Daoy (cell line): ENCODE results near the gene DGKD. TPM values are rescaled to one million over a fixed set of nuclear protein-coding genes. Genes with fewer than 3 reads are reported as not detected.

Experiments
- DNase-seq: peaks from one replicate; pipeline ENCODE4 v3.0.0-alpha.2; 2015; ENCODE audit warnings: low read depth
- total RNA-seq: library from RNA; depleted of rRNA; stranded (reverse); fragments of >200 nt; shearing (Covaris generic); gene quantifications from 2 replicates; pipeline ENCODE4 v1.2.3, GENCODE V29; 2014

DGKD gene
- total RNA-seq, 1 experiment from 2014 or later: 13.5 TPM

- DNase-seq: no peak
Observed at GRCh38 chr2:233411162-233411561, 56.9 kb downstream of the DGKD start.

GRCh38 chr2:233412405-233412804 is 58.1 kb downstream of the DGKD start:
- no peak for DNase-seq

DNA sequence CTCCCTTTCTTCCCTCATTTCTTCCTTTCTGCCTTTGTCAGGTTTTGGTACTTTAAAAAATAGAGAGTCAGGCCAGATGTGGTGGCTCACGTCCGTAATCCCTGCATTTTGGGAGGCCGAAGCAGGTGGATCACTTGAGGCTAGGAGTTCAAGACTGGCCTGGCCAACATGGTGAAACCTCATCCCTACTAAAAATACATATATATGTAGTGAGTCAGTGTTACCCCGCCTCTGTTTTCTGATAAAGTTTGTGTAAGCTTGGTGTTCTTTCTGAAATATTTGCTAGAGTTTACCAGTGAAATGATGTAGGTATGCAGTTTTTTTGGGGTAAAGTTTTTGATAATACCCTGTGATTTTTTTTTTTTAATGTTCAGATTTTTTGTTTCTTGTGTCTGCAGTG is 58.8 kb downstream of the DGKD start:
- DNase-seq: peak; percentile 34

DNA sequence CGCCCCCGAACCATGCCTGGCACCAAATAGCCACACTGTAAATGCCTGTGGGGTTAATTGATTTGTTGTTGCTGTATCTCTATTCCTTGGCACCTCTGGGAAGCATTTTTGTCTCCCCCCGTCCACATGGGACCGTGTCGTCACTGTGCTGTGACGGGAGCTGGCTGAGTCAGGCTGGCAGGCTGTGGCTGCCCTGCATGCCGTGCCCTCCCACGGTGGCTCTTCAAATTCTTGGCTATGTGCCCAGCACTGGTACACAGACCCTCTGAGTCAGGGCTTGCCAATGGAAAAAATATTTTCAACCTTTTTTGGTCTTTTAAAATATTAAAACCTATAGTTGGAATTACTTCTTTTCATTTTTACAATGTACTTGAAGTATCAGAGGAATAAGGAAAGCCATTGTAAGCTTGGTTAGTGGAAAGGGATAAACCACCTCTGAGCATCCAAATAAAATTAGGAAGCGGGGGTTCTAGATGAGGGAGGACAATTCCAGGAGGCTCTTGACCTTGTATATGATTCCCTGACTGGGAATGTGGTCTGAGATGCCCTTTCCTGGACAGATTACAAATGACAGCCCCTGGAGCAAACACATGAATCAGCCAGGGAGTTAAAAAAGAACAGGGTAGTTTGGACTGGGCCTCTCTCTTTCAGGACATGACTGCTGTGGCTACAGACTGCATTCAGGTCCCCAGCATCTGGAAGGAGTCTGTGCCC is 59.4 kb downstream of the DGKD start:
- DNase-seq: peak; percentile 96

DNA sequence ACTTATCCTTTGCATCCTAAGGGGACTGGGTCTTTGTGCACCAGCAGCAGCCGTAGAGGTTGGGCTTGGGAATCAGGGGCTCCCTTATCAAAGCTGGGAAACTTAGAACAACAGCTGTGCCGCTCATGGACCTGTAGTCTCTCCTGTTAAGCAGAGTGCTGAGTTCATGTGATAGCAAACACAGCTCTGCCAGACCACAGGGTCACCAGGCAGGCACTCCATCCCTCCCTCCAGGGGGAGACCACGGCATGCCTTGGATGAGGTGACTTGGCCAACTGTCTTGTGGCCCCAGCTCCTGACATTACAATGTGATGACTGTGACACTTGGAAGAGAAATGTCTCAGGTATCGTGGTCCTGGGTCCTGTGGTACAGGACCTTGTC is 60.0 kb downstream of the DGKD start:
- peak; percentile 71 for DNase-seq

GRCh38 chr2:233414777-233415570 is 60.7 kb downstream of the DGKD start:
- DNase-seq: peak; percentile 88

- no peak for DNase-seq
Observed at GRCh38 chr2:233416199-233416598, 61.9 kb downstream of the DGKD start.

- no peak for DNase-seq
Observed at GRCh38 chr2:233416706-233417105, 62.4 kb downstream of the DGKD start.

DNA sequence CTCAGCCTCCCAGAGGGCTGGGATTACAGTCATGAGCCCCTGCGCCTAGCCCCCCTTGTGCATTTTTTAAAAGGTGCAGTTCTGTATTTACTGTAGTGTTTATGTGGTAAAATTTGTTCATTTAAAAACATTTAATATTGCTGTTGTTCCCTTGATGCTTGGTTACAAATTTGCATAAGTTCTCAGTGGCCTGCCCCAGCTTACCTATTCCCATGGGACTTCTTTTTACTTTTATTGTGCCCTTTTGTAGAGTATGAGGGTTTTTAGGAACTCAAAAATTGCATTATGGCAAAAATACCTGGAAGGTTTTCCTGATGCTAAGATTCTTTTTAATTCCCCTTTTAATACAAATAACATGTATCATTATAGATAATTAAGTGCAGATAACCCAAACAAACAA is 63.0 kb downstream of the DGKD start:
- no peak for DNase-seq

GRCh38 chr2:233418052-233418760 is 63.9 kb downstream of the DGKD start:
- peak; percentile 24 for DNase-seq

DNA sequence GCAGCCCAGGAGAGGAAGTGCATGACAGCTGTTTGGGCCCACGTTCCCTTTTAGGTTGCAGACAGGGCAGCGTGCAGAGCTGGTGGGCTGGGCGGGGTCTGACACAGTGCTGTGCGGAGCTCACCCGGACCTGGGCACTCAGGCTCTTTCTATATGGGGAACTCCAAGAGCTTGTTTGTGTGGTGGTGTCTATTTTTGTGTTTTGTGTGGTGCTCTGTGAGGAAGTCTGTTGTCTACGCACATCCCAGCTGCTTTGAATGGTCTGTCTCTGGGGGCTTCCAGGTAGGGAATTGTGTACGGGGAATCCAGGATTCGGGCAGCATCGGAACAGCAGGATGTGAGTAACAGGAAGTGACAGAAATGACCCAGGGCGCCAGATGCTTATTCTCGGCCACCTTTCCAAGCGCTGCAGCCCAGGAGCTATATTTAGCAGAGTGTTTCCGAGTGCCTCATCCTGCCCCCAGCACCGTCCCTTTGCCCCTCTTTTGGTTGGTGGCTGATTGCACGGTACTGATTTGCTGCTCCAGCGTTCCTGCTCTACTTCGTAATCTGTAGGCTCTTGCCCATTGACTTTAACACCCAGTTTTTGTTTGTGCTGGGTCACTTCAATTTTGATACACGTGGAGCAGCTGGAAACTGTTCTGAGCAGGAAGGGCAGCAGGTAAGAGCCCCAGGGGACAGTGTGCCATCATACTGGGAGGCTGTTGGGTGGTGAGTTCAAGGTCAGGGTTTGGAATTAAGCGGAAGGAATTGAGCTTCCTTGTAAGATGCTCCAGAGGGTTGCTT is 64.7 kb downstream of the DGKD start:
- DNase-seq: peak; percentile 87

DNA sequence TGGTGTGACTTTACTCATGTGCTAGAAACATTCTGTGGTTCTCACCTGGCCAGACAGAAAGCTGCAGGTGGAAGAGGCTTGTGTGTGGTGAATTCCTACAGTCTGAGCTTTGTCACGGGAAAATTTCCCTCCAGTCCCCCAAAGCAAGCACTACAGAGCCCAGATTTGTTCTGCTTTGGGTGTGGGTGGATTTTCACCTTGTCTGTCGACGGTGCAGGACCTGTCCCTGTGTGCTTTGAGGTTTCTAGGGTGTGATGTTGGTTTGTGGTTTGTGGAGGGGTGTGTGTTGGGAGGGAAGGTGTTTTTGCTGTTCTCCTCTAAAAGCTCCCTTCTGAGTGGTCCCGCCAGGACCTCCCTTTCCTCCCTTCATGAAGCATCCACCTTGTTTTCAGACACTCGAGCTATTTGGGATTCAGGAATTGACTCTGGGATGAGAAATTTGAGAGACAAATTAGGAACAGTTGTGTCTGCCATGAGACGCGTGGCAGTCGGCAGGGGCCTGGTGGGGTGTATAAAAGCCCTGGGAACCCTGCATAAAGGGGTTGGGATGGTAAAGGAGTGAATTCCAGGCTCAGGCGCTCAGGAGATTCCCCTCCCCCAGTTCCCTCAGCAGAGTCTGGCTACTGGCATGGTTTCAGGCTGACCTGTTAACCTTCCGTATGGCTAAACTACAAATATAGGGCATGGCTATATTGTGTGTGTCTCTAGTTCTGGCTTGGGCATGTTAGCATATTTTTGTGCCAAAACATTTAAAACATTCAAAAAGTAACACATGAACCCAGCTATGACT is 65.5 kb downstream of the DGKD start:
- DNase-seq: no peak

DNA sequence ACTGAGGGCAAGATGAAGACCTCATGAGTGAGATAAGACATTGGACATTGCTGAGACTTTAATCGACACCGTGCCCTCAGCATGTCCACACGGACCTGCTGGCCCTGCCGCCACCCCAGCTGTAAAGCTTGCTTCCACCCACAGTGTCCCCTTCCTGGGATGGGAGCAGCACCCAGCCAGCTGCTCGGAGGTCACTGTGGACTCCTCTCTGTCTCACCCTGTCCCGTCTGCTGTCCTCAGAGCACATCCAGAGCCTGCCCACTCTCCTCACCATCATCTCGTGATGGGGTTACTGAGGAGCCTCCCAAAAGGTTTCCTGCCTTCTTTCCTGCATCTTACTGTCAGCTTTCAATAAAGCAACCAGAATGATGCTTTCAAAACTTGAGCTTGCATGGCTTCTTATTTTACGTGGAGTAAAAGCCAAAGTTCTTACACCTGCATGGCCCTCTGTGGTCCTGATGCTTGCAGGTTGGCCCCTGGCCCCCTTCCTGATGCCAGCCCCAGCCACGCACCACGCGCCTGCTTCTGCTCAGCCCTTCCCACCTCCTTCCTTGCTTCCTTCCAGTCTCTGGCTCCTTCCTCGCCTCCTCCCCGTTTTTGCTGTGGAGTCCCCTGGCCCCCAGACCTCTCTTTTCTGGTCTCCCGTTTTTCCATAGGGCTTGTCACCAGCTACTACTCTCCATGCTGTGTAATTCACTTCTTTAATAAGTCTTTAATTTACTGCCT is 67.0 kb downstream of the DGKD start:
- no peak for DNase-seq

DNA sequence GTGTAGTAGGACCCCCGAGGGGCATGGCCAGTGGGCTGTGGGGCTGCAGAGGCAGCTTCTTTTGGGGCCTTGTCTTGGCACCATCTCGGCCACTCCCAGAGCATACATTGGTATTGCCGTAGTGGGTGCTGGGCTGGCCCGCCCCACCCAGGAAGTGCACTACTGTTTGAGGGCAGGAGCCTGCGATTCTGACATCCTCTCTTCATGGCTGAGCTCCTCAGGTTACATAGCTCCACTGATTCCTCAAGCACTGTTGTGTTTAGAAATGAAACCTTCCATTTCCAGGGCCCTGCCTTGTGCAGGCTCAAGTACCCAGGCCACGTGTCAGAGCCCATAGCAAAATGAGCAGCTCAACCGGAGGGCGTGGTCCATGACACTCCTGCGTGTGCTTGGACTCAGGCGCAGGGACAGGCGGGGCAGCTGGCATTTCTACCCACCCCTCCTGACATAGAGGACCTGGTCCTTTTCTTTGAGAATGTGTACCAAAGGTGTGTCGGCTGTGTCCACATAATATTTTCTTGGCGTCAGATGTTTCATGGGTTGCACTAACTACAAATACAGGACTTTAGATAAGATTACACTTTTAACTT is 67.9 kb downstream of the DGKD start:
- DNase-seq: peak; percentile 61

GRCh38 chr2:233422649-233423551 is 68.6 kb downstream of the DGKD start:
- DNase-seq: no peak

GRCh38 chr2:233423552-233423860 is 69.2 kb downstream of the DGKD start:
- DNase-seq: no peak

DNA sequence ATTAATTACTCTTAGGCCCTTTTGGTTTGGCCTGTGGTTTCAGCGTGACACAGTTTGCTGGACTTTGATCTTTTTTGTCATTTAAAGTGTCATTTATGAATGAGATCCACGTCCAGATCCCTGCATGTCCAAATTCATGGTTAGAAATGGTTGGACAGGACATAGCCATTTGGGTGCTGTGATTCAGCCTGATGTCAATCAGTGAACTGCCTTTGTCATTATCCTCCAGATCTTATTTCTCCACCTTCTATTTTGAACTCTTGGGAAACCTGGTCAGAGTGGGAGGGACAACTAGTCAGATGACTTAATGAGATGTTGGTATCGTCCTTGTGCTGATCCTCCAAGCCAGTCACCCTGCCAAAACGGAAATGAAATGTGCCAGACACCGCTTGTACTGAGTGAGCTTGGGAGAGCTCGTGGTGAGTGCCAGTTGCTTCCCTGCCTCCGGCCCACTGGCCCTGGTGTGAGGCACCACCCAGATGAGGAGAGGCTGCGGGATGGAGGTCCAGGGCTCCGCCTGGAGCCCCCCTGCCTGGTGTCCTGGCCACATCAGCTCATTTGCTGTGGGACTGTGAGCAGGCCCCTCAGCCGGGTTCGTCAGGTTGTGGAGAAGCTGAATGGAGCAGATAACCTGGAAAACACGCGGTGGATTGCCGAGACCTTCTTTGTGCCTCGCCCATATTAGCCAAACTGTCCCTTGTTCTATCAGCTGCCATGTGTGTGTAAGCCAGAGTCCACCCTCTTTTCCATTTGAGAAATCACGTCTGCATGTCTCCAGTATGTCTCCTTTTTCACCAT is 70.1 kb downstream of the DGKD start:
- peak; percentile 72 for DNase-seq
